Activated T-helper 9 cell treated with anti-CD3 and anti-CD28 coated beads, Interleukin-2, amount 50 U/mL, for 16 hours (primary cell): ENCODE measurements around the gene CUL1.
"Not testable (repeated sequence)": the region's sequence is repeated elsewhere in the genome, so short reads cannot be mapped to it uniquely, and the experiment has no call there.

Experiments used
- DNase-seq: peaks from one replicate; pipeline ENCODE4 v3.0.0-alpha.2; 2020; ENCODE audit warnings: low read depth

CUL1 gene

DNA sequence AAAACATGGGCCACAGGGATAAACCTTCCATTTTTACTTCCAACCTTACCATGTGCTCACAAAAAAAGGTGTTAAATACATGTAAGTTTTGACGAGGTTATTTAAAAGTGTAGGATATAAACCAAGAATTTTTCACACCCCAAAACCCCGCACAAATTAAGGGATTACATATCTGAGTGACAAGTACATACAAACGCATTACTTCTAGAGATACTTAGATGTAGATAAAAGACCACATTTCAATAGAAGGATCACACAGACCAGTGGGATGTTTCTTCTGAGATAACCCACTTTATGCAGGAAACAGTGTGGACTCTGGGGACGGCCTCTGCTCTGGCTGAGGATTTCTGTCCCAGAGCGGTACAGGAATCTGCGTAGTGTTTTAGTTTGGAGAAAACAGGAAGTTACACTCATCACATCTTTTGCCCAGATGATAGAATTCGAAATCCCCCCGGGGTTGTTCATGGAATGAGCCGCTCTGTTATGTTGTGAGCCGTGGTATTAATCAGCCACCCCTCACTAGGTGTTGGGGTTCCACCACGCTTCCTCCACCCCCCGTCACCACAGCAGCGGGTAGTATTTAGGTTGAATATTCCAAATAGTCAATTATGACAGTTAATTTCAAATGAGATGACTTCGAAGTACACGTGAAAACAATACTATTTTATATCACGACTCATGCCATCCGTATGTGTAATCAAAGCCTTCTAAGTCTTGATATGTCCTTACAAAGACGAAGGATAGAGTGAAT is 1.3 kb upstream of the CUL1 start:
- peak; percentile 33 for DNase-seq

DNA sequence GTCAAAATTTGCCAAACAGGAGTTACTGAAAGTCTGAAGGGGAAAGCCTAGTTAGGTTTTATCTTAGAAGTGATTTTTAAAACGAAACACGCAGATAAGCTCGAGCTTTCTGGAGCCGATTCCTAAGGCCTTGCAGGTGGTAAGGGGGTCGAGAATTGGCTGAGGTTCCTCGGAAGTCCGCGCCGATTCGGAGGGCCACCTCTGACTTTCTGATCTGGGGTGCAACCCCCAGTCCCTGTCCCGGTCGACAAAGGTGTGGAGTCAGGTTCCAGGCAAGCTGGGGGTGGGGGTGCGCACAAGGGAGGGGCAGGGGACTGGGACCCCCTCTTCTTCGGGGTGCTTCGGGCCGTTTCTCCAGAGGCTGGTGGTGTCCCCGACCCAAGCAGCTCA is 701 bp upstream of the CUL1 start:
- no peak for DNase-seq

DNA sequence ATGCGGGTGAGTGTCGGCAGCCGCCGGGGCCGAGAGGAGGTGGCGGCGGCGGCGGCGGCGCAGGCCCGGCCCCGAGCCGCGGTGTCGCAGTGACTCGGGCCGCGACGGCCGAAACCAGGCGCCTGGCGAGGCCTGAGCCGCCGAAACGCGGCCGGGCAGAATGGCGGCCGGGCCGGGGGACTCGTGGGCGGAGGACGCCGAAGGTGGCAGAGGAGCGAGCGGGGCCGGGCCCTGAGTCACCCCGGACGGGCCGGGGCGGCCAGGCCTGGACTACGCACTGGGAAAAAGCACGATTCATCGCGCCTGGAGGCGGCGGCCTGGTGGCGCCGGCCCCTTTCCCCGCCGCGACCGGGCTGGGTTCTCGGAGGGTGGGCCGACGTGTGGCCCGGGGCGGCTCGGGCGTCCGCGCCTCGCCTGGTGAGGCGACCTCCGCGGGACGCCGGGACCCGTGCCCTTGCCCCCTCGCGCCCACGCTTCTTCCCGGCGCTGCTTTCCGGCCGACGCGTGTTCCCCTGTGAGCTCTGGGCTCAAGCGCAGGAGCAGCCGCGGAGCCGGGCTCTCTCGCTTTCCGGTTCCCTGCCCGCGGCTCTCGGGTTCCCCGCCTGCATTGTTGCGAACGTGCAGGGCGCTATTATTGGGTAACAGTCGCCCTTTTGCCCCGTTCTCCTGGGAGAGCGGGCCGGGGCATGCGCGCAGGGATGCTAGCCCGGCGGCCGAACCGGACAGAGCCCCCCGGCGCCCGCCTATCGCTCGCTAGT is 500 bp downstream of the CUL1 start:
- peak; percentile 41 for DNase-seq

DNA sequence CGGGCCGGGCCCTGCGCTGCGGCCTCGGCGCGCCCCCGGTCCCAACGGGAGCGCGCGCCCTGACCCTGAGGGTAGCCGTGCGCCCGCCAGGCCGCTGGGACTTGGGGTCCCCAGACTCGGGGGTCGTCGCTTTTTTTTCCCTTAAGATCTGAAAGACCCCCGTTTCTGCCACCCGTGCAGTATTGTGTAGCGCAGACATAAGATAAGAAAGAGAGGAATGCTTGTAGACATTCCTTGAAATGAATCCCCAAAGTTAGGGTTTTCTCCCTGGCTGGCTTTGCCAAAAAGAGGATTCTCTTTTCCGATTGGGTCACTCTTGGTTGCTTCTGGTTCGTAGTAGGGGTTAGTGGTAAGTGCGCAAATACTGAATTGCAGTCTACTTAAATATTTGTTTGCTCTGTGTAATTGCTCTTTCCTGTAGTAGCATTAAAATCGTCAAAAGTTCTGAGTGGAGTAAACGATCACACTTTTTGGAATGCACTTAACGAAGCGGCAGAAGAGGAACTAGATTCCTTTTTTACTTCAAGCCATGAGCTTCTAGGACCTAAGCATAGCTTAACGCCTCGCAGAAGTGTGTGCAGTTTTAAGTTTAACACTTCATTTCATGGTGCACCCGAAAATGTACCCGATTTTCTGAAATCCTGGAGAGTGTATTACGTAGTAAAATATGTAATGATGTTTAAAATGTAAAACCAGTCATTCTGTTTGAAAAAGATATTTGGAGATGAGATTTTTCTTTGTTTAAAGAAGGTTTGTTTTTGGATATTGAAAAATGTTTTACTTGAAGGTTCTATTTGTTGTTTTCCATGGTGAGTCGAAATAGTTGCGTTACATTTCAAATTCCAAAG is 1.3 kb downstream of the CUL1 start:
- DNase-seq, result no peak

DNA sequence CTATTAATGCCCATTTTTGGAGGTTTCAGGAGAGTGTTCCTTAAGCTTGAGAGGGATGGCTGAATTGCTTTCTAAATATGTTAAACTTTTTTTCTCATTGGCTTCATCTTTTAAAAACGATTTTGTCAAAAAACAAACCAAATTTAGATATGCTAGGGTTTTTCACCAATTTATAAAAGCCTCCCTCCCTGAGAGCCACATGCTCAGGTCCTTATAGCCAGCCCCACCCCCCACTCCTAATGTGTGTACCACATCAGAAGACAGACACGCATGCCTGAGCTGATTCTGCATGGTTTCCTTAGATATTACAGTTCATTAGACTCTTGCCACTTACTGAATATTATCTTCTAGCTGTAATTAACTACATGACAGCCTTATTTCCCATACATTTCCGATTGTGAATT is 2.0 kb downstream of the CUL1 start:
- peak; percentile 9 for DNase-seq

DNA sequence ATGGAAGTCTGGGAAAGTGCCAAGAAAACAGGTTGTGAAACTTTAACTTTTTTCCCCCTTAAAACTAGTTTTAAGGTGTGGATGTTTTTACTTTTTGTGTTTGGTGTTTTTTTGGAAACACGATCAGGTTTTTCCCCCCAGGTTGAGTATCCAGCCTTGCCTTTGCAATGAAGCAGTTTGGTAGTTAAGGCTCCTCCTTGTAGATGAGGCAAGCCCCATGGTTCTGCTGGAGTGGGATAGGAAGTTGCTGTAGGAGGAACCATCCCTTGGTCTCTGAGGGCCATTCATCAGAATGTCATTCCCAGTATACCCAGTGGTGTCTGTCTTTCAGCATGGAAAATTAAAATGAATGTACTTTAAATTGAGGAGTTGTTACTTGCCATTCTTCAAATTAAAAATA is 2.7 kb downstream of the CUL1 start:
- DNase-seq, result no peak

DNA sequence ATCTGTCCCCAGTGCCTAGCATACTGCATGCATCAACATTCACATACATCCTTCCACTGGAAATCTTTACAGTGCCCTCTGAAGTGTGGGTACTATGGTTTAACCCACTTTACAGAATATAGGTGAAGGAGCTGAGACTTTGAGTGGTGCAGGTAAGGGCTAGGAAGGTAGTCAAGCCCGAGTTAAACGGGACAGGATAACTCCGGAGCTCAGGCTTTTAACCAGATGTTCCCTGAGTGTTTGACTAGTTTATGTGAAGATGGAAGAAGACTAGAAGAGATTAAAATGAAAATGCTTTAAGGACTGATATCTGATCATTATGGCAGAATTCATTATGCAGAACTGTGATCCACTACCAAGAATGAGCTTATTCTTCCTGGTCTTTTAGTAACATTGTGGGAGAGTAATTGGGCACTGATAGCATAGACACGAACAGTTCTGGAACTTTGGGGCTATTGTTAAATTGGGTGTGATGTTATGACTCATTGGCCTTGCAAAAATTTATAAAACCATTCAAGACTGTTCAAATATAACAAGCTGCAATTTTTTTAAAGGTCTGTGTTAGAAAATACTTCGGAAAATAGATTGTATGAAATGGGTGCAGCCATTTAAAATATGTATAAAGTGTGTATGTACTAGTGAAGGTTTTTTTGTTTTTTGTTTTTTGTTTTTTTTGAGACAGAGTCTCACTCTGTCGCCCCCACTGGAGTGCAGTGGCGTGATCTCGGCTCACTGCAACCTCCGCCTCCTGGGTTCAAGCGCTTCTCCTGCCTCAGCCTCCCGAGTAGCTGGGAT is 4.4 kb downstream of the CUL1 start:
- DNase-seq, result no peak

DNA sequence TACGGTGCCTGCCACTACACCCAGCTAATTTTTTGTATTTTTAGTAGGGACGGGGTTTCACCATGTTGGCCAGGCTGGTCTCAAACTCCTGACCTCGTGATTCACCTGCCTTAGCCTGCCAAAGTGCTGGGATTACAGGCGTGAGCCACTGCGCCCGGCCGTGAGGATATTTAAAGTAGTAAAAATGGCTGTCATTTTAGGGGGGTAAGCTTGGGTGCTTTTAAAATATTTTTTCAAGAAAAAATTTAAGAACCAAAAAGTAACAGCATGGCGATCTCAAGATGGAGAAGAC is 4.9 kb downstream of the CUL1 start:
- not testable (repeated sequence) for DNase-seq

DNA sequence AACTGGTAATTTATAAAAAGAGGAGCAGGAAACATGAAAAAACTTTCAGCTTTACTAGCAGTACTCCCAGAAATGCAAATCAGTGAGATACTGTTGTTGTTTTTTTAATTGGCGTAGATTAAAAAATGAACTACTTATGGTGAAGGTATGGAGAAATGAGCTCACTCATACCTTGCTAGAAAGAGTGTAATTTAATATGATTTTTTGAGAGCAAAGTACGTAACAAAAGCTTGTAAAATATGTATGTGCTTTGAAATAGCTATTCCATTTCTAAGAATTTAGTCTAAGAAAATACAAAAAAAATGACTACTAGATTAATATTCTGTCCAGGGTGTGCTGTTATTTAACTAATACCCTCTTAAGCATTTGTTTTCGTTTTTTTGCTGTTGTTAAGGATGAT is 5.5 kb downstream of the CUL1 start:
- no peak for DNase-seq

DNA sequence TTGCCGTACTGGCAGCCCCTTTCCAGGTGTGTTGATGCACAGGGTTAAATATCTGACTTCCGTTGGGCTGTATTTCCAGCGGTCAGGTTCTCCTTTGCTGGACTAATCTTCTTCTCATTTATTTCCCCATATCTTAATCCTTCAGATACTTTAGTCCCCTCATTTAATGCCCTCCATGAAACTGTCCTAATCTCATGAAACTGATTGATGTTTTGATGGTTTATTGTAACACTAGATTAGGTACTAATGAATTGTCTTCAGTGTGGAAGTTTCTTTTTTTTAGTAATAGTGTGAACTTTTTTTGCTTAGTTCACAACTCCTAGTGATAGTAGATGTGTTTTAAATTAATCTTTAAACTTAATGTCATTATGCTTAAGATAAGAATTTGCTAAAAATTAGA is 6.3 kb downstream of the CUL1 start:
- DNase-seq, result no peak

DNA sequence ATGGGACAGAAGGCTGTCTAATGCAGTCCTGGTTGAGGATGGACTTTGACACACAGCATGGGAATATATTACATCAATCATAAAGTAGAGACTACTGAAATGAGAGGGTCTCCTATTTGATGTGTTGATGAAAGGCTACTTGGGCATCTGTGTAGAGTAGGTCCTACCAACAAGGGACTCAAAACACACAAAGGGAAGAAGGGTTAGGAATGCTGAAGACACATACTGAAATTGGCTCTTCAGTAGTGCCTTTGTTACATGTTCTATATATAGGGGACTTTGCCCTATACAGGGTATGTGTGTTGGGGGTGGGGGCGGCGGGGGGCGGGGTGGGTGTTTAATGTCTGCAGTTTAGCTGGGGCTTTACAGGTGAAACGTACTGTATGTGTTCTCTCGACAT is 7.7 kb downstream of the CUL1 start:
- DNase-seq, result no peak

DNA sequence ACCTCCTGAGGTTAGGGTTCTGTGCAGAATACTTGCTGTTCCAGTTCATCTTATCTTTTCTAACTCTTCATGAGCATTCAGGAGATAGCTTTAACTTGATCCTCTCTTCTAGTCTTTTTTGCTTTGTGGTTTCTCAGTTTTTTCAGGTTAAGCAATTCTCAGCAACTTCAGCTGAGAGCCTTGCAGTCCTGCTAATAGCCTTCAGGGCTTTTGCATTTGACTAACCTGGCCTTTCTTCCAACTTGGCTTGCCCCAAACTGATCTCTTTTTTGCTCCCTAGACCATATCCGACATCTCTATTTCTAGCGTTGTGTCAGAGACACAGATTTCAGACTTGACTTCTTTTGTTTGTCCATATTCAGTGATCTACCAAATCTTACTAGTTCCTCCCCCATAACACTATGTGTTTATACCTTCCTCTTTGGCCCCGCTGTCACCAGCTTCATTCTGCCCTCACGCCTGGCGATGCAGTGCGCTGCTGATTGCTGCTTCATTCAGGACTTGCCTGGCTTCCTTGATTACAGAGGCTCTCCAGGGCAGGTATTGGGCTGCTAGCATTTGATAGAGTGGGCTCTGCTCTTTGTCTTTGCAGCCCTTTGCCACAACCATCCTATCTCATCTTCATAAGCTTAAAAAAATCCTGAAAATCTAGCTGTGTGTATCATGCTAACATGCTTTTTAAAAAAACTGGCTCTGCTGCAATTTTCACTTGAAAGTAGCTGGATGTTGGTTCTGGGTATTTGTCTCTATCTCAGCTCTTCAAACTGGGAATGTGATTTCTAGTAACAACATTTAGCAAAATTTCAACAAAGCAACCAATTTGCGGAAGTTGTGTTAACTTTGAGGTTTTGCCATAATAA is 9.6 kb downstream of the CUL1 start:
- DNase-seq, result no peak

DNA sequence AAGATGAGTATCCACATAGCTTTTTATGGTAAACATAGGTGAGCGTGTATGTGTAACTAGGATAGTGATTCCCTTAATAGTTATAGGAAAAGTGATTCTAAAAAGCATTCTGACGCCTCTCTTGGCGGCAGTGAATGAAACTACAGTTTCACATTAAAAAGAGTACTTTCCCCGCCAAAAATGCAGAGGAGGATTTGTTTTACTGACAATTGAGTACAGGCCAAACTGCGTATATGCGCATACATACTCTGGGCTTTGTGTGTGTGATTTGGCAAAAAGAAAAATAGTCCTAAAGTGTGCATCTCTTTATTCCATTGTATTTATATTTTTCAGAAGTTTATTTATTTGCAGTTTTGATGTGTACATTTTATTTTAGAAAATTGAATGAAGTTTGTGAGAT is 10.3 kb downstream of the CUL1 start:
- DNase-seq, result no peak

DNA sequence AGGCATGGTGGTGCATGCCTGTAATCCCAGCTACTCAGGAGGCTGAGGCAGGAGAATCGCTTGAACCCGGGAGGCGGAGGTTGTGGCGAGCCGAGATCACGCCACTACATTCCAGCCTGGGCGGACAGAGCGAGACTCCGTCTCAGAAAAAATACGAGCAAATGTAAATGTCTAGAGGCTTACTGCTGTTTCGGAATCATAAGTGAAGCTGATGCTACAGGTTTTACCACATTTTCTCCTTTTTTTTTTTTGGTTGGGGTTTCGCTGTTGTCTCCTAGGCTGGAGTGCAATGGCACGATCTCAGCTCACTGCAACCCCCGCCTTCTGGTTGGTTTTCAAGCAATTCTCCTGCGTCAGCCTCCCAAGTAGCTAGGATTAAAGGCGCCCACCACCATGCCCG is 11.7 kb downstream of the CUL1 start:
- not testable (repeated sequence) for DNase-seq

DNA sequence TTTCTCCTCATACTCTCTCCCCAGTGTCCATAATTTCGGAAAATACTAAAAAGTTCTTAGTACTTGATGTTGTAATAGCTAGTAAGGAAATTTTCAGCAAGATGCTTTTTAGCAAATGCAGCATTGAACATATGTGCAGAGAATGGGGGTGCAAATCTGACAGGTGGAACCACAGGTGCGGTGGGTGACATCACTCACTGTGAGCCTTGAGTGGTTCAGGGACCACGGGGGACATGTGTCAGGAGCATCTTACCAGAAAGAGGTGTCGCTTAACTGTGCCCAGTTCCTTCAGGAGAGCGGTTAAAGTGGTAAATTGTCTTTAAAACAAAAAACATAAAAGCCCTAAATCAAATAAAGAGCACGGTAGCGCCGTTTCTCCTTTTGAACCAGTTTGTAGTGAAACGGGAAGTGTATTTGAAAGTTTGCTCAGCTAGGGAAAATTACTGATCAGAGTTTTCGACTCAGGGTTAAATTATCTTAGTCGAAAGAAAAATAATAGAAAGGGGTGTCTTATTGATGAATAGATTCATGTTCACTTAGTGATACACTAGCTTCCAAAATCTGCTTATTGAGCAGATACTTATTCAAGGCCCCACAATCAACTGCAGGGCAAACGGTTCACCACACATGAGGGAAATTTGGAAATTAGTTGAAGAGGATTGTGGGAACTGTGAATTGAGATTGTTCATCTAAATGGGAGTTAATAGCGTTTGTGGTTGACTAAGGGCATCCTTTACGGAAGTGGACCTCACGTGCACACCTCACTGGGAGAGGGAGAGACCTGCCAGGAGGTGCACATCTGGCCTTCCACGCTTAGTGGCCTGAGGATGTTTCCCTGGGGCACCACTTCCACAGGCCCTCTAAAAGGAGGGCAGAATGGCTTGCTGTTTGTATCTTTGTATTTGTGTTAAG is 12.7 kb downstream of the CUL1 start:
- no peak for DNase-seq

DNA sequence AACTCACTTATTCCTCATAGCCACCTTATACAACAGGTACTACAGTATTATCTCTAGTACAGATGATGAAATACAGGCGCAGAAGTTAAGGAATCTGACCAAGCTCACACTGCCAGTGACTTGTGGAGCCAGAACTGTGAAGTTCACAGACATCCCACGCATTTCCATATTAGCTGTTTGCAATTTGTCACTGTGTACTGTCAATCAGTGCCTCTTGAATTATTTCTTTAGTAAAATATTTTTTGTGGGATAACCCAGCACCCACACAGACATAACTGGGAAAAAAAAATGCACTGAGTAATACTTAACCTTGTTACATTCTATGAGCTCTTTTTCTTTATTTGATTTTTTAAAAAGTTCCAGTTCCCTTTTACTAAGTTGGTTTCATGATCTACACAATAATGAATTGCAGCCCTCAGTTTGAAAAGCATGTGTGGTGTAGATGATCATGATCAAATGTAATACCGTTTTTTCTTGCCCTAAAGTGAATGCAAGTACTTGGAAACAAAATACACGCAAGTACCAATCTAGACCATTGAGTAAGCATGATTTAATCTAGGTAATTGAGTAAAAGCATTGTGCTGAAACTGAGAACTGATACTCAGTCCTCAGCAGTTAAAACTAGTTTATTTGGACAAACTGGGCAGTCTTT is 14.1 kb downstream of the CUL1 start:
- DNase-seq, result no peak

DNA sequence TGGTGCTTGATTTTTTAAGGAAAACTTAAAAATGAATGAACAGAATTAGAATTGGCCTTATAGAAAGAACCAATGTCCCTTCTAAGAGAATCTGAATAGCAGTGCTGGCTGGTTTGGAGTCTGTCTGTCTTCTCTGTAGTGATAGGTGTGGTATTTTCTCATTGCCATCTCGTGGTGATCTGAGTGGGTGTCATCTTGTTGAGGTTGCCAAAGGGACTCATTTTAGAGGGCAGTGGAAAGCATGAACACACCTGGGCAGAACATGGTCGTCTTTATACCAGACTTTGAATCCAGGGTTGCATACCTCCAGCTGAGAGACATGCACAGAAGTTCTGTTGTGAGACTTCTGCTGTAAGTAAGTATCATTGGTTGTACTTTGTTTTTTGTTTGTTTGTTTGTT is 15.8 kb downstream of the CUL1 start:
- DNase-seq, result no peak

DNA sequence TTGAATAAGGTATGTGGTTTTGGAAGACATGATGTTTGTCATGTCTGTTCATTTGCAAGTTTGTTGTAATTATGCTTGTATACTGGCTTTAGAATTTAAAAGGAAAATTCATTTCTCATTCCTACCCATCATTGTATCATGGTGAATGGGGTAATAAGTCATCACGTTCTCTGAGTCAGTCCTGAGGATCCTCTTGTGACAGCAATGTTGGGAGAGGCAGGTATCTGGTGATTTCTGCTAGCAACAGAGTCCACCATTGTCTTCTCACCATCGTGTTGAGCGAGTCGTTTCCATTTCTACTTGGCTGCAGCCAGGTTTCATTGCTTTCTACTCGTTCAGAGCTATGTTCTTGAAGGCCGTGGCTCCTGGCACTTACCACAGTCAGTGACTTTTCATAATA is 16.3 kb downstream of the CUL1 start:
- no peak for DNase-seq

DNA sequence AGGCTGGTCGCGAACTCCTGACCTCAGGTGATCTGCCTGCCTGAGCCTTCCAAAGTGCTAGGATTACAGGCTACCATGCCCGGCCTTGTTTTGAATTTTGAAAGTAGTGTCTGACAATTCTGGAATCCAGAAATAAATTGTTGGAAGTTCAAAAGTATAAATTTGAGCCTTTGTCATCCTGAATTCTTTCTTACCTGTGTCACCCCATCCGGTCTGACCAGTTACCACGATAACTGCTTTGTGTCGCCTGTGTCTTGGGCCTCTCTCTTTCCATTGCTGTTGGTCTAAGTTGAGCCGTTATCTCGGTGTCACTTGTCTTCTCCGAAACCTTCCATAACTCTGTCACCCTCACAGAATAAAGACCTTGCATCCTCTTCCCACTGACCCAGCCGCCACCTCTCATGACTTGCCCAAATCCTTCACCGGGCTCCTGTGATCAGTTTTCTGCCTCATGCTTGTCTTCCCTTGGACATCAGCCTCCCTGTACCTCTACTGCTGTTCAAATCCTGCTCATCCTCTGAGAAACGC is 18.6 kb downstream of the CUL1 start:
- no peak for DNase-seq
